ENCODE results near the gene FCHO1.

DNA sequence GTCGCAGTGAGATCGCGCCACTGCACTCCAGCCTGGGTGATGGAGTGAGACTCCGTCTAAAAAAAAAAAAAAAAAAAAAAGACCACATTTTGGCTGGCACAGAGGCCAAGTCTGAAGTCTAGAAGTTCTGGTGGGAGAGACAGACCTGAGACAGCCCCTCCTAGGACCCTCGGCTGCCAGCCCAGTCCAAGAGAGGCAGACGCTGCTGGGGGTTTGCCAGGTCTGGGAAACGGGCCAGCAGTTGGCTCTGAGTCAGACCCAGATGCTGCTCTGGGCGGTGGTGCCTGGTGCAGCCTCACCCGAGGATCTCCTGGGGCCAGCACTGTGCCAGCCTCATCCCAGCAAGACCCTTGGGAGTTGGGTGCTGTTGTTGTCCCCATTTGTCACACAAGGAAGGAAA, 5.8 kb downstream of the FCHO1 start:
- TF ChIP-seq EP300 (IDR thresholded peaks at IDR 0.05) (no peak), POLR2A (IDR thresholded peaks at IDR 0.05) (no peak)
- TF ChIP-seq, protein P1, sequence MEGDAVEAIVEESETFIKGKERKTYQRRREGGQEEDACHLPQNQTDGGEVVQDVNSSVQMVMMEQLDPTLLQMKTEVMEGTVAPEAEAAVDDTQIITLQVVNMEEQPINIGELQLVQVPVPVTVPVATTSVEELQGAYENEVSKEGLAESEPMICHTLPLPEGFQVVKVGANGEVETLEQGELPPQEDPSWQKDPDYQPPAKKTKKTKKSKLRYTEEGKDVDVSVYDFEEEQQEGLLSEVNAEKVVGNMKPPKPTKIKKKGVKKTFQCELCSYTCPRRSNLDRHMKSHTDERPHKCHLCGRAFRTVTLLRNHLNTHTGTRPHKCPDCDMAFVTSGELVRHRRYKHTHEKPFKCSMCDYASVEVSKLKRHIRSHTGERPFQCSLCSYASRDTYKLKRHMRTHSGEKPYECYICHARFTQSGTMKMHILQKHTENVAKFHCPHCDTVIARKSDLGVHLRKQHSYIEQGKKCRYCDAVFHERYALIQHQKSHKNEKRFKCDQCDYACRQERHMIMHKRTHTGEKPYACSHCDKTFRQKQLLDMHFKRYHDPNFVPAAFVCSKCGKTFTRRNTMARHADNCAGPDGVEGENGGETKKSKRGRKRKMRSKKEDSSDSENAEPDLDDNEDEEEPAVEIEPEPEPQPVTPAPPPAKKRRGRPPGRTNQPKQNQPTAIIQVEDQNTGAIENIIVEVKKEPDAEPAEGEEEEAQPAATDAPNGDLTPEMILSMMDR (IDR thresholded peaks at IDR 0.05), result no peak

Data from ovary (tissue), 3 donors.